ENCODE measurements around the gene CCR6.

GRCh38 chr6:167137881-167138280 is 15.0 kb downstream of the CCR6 start:
- no peak for TF ChIP-seq POLR2A (IDR thresholded peaks at IDR 0.05; ENCODE audit: extremely low read depth, insufficient read length)
- TF ChIP-seq, protein P1, sequence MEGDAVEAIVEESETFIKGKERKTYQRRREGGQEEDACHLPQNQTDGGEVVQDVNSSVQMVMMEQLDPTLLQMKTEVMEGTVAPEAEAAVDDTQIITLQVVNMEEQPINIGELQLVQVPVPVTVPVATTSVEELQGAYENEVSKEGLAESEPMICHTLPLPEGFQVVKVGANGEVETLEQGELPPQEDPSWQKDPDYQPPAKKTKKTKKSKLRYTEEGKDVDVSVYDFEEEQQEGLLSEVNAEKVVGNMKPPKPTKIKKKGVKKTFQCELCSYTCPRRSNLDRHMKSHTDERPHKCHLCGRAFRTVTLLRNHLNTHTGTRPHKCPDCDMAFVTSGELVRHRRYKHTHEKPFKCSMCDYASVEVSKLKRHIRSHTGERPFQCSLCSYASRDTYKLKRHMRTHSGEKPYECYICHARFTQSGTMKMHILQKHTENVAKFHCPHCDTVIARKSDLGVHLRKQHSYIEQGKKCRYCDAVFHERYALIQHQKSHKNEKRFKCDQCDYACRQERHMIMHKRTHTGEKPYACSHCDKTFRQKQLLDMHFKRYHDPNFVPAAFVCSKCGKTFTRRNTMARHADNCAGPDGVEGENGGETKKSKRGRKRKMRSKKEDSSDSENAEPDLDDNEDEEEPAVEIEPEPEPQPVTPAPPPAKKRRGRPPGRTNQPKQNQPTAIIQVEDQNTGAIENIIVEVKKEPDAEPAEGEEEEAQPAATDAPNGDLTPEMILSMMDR (IDR thresholded peaks at IDR 0.05; ENCODE audit: low read depth, low read length) = no peak
